Fibroblast of lung (primary cell): ENCODE results near the gene ANKS1A. TPM values are rescaled to one million over a fixed set of nuclear protein-coding genes. Genes with fewer than 3 reads are reported as not detected.

Source experiments
- DNase-seq, 2 donors: peaks; one replicate each; pipeline versions ENCODE4 v3.0.0 to v3.0.0-alpha.2; 2010; ENCODE audit warnings: low read depth in 2 of 2
- H2AFZ ChIP-seq: 2 replicates; pipeline ENCODE4 v1.5.1; 2012; ENCODE audit warnings: low read length, control low read depth, inconsistent platforms
- H3K27ac ChIP-seq: 2 replicates; pipeline ENCODE4 v1.5.1; 2011; ENCODE audit warnings: low read length, control low read depth; ENCODE audit not compliant: insufficient read depth
- H3K27me3 ChIP-seq: 2 replicates; pipeline ENCODE4 v1.5.1; 2011; ENCODE audit warnings: mild to moderate bottlenecking, low read length; ENCODE audit not compliant: control insufficient read depth, insufficient read depth
- H3K36me3 ChIP-seq: 2 replicates; pipeline ENCODE4 v1.5.1; 2011; ENCODE audit warnings: low read length; ENCODE audit not compliant: control insufficient read depth, insufficient read depth
- H3K4me1 ChIP-seq: 2 replicates; pipeline ENCODE4 v1.5.1; 2011; ENCODE audit warnings: low read length; ENCODE audit not compliant: control insufficient read depth, insufficient read depth; ENCODE audit errors: extremely low read depth
- H3K4me2 ChIP-seq: 2 replicates; pipeline ENCODE4 v1.5.1; 2011; ENCODE audit warnings: low read length, control low read depth; ENCODE audit not compliant: insufficient read depth; ENCODE audit errors: extremely low read depth
- H3K4me3 ChIP-seq, 4 experiments: fragments of 200-600 bp in 1 of 4; sonication (generic) in 1 of 4; replicated peaks in 1 of 4; 2 replicates each; pipeline ENCODE4 v1.5.1; 2011 to 2016; ENCODE audit warnings: low read length in 4 of 4, low read depth in 3 of 4, mild to moderate bottlenecking in 3 of 4, control low read depth in 2 of 4, inconsistent platforms in 1 of 4, mixed read lengths in 1 of 4; ENCODE audit not compliant: insufficient read depth in 1 of 4; ENCODE audit errors: control extremely low read depth in 1 of 4
- H3K79me2 ChIP-seq: 2 replicates; pipeline ENCODE4 v1.5.1; 2012; ENCODE audit warnings: mild to moderate bottlenecking, low read length, inconsistent platforms; ENCODE audit not compliant: control insufficient read depth, insufficient read depth
- H3K9ac ChIP-seq: 2 replicates; pipeline ENCODE4 v1.5.1; 2011; ENCODE audit warnings: mild to moderate bottlenecking, low read length, control low read depth; ENCODE audit not compliant: insufficient read depth
- H3K9me3 ChIP-seq: 2 replicates; pipeline ENCODE4 v1.5.1; 2012; ENCODE audit warnings: low read depth, low read length; ENCODE audit not compliant: control insufficient read depth, insufficient read depth
- H4K20me1 ChIP-seq: 2 replicates; pipeline ENCODE4 v1.5.1; 2011; ENCODE audit warnings: low read length; ENCODE audit not compliant: control insufficient read depth, insufficient read depth; ENCODE audit errors: extremely low read depth
- CTCF ChIP-seq, 2 donors: IDR thresholded peaks in 1 of 2; conservative IDR thresholded peaks in 1 of 2; 1 replicate in 1 of 2; 2 replicates in 1 of 2; pipeline ENCODE4 v1.5.1; 2011 to 2012; ENCODE audit warnings: low read length in 2 of 2, control low read depth in 1 of 2, inconsistent platforms in 1 of 2, low read depth in 1 of 2, mild to moderate bottlenecking in 1 of 2
- EZH2 ChIP-seq: IDR thresholded peaks from 2 replicates; pipeline ENCODE4 v1.5.1; 2012; ENCODE audit warnings: low read length, control low read depth, mild to moderate bottlenecking; ENCODE audit errors: missing control alignments
- polyA plus RNA-seq, 2 donors: library from polyadenylated mRNA; depleted of rRNA in 1 of 2; stranded (reverse) in 1 of 2; unstranded in 1 of 2; fragments of >200 nt; gene quantifications; 2 replicates each; pipeline ENCODE4 v1.2.1, GENCODE V29; 2011 to 2012; ENCODE audit warnings: missing spikeins in 1 of 2
- total RNA-seq: library from RNA; depleted of rRNA; stranded (reverse); fragments of >200 nt; gene quantifications from 2 replicates; pipeline ENCODE4 v1.2.1, GENCODE V29; 2014

The ANKS1A gene
- total and polyA plus RNA-seq, 2 donors (not counting 1 experiment from before 2014, with no cell fraction given) = 3.6 to 7.8 TPM

- H2AFZ ChIP-seq = no peak overlapping the region
- H3K36me3 ChIP-seq = peaks cover 7% of the 10 kb centered on the region
- no peak overlapping the region for H3K9ac ChIP-seq
- H3K27ac ChIP-seq = no peak overlapping the region
- H3K4me2 ChIP-seq = no peak overlapping the region
- no peaks in the 10 kb centered on the region for H3K27me3 ChIP-seq
- no peaks in the 10 kb centered on the region for H4K20me1 ChIP-seq
- no peaks in the 10 kb centered on the region for H3K9me3 ChIP-seq
- no peak for DNase-seq
- H3K4me1 ChIP-seq = no peaks in the 10 kb centered on the region
- H3K79me2 ChIP-seq = no peaks in the 10 kb centered on the region
- no peak overlapping the region for H3K4me3 ChIP-seq
- TF ChIP-seq CTCF (conservative IDR thresholded peaks at IDR 0.05 in 1 of 2, IDR thresholded peaks at IDR 0.05 in 1 of 2; ENCODE audit: low read depth in 1 of 2, low read length in 2 of 2) (no peak), EZH2 (no peak)
Measured at GRCh38 chr6:34875292-34876213, 13.5 kb upstream of the ANKS1A start.

- TF ChIP-seq EZH2 (no peak), CTCF (conservative IDR thresholded peaks at IDR 0.05 in 1 of 2, IDR thresholded peaks at IDR 0.05 in 1 of 2; ENCODE audit: low read depth in 1 of 2, low read length in 2 of 2) (no peak)
- Histone ChIP-seq H3K36me3 (peaks cover 7% of the 10 kb centered on the region), H3K4me1 (no peaks in the 10 kb centered on the region)
Measured at GRCh38 chr6:34876472-34876871, 12.6 kb upstream of the ANKS1A start.

GRCh38 chr6:34877259-34877658 is 11.8 kb upstream of the ANKS1A start:
- DNase-seq = no peak
- H2AFZ ChIP-seq = no peak overlapping the region
- H3K9ac ChIP-seq = no peak overlapping the region
- H3K4me3 ChIP-seq = no peak overlapping the region
- peaks cover 7% of the 10 kb centered on the region for H3K36me3 ChIP-seq
- no peak overlapping the region for H3K27ac ChIP-seq
- H4K20me1 ChIP-seq = no peaks in the 10 kb centered on the region
- H3K4me1 ChIP-seq = no peaks in the 10 kb centered on the region
- H3K79me2 ChIP-seq = no peaks in the 10 kb centered on the region
- H3K27me3 ChIP-seq = no peaks in the 10 kb centered on the region
- H3K9me3 ChIP-seq = no peaks in the 10 kb centered on the region
- TF ChIP-seq CTCF (conservative IDR thresholded peaks at IDR 0.05 in 1 of 2, IDR thresholded peaks at IDR 0.05 in 1 of 2; ENCODE audit: low read depth in 1 of 2, low read length in 2 of 2) (no peak), EZH2 (no peak)
- no peak overlapping the region for H3K4me2 ChIP-seq

More at GRCh38 chr6:34876472-34876871, 12.6 kb upstream of the ANKS1A start:
- Histone ChIP-seq H3K9me3 (no peaks in the 10 kb centered on the region), H3K4me3 (no peak overlapping the region), H4K20me1 (no peaks in the 10 kb centered on the region), H3K4me2 (no peak overlapping the region), H3K79me2 (no peaks in the 10 kb centered on the region), H2AFZ (no peak overlapping the region), H3K9ac (no peak overlapping the region), H3K27me3 (no peaks in the 10 kb centered on the region), H3K27ac (no peak overlapping the region)
- DNase-seq = no peak
